GM19025 (cell line): ENCODE data around the gene GNAQ.

Experiments used
- ATAC-seq: cut with Tn5 transposase; IDR thresholded peaks from one replicate; pipeline ENCODE4 v1.9.1; 2021; ENCODE audit warnings: mild to moderate bottlenecking, low read depth, moderate library complexity; ENCODE audit not compliant: unreplicated experiment

Gene GNAQ

DNA sequence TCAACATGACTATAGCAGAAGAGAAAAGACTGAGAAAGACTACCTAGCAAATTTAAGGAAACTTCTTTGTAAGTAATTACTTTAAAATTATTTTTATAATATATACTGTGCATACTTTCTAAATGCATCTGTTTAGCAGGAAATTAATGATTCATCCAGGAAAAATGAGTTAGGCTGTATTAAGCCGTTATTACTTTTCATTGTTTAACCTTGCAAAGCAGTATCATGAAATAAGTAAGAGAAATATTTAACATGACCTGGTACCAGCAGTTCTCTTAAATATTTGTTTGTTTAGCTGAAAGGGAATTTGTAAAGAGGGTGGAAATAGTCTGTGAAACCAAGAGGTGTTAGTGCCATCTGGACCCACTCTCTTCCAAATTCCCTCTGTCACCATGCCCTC lies 175.0 kb downstream of the GNAQ start:
- no peak for ATAC-seq

- no peak for ATAC-seq
Measured at GRCh38 chr9:77854916-77855311, 176.7 kb downstream of the GNAQ start.

GRCh38 chr9:77854258-77854915 lies 177.2 kb downstream of the GNAQ start:
- no peak for ATAC-seq

- ATAC-seq = no peak
Measured at GRCh38 chr9:77853716-77854115, 177.9 kb downstream of the GNAQ start.

DNA sequence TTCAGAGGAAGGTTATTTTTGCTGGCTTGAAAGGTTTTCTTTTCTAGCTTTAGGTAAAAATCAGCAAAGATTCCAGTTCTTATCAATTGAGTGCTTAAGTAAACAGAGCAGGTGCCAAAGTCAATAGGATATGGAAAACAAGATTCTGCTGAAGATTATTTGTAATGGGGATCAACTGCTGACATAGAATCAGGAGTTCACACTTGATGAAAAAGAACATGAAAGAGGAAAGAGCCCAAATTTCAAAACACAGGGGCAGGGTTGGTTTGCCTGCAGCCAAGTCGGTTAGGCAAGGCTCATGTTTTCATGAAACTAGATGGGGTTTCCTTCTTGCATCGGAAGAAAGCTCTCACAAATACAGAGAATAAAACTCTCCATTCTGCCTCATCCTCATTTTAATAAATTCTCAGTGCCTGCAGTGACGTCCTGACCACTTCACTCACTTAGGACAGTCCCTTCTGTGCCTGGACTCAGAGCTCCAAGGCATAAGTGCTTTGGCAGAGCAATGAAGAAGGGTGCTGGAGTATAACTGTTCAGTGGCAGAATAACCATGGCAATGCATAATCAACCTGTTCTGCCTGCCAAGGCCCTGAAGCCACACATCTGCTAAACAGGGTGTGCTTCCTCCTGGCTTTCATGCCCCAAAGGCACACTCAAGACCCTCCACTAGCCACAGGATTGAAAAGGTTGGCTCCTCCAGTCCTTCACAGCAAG lies 179.6 kb downstream of the GNAQ start:
- no peak for ATAC-seq

- no peak for ATAC-seq
Measured at GRCh38 chr9:77848897-77849296, 182.7 kb downstream of the GNAQ start.

GRCh38 chr9:77848404-77848803 lies 183.2 kb downstream of the GNAQ start:
- no peak for ATAC-seq

DNA sequence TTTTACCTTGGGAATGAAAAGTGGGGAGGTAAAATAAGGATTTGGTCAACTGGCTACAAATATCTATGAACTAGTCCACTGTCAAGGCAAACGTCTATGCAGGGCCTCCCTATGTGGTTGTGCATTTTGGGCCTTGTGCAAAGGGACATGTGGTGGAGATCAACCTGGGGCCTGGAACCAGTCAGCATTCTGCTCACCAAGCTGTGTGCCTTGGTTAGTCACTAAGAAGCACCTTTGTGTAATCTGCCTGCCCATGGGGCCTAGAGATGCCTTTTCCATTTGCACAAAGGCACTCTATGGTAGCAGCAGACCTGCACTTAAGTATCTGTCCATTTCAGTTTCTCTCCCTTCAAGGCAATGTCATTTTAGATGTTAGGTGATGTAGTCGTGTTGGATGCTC lies 184.0 kb downstream of the GNAQ start:
- no peak for ATAC-seq

- ATAC-seq = no peak
Measured at GRCh38 chr9:77847059-77847499, 184.5 kb downstream of the GNAQ start.

GRCh38 chr9:77844415-77844814 lies 187.2 kb downstream of the GNAQ start:
- ATAC-seq = no peak

- no peak for ATAC-seq
Measured at GRCh38 chr9:77843871-77844155, 187.8 kb downstream of the GNAQ start.

DNA sequence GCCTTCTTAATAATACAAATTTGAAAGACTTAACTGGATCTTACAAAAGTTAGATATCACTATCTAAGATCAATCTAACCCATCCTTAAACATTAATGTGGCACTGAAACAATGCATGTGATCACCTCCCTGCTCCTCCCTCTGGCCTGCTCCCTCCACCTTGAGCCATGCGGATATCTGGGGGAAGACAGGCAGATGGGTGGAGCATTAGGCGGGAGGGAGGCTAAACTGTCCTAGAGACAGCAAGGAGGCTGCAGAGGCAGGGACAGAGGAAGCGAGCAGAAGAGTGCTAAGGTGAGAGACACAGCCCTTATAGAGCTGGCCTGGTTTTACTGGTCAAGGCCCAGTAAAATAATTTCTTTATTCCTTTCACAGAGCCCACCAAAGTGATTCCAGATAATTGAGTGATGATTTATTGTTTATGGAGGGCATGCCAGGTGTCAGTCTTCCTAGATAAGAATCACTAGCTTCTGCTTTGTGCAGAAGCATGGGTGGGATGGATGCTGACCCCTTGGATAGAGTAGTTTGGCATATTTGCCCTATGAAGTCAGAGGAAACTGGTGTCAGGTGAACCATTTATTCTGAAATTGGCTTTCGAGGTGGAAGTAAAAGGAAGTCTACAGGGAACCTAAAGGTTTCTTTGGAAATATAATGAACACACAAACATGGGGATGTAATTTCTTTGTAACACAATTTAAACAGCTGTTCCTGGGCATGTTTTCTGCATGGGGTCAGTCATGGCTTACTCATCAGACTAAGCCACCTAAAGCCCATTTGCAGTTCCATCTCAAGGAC lies 188.3 kb downstream of the GNAQ start:
- no peak for ATAC-seq

DNA sequence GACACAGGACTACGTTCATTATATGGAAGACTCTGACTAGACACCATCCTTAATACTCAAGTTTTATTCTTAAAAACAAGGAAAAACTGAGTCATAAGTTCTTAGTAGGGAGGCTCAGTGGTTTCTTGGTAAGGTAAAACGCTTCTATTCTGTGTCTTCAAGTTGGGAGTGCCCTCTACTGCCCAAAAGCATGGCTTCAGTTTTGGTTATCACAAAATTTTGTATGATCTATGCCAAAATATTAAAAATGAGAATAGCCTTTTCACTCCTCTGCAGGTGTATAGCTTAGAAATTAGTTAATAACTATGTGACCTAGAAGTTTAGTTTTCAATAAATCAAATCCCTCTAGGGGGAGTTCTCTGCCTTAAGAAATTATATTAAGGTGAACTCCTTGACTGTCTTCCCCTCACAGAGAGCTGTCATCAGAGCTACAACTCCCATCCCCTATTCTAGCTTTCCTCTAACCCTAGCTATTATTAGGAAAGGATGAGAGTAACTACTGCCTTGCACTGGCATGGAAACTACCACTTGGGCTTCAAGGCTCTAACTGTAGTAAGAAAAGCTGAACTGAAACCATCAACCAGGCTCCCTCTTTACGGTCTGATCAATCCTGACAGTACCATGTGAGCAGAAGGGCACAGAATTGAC lies 189.7 kb downstream of the GNAQ start:
- peak; percentile 72 for ATAC-seq

DNA sequence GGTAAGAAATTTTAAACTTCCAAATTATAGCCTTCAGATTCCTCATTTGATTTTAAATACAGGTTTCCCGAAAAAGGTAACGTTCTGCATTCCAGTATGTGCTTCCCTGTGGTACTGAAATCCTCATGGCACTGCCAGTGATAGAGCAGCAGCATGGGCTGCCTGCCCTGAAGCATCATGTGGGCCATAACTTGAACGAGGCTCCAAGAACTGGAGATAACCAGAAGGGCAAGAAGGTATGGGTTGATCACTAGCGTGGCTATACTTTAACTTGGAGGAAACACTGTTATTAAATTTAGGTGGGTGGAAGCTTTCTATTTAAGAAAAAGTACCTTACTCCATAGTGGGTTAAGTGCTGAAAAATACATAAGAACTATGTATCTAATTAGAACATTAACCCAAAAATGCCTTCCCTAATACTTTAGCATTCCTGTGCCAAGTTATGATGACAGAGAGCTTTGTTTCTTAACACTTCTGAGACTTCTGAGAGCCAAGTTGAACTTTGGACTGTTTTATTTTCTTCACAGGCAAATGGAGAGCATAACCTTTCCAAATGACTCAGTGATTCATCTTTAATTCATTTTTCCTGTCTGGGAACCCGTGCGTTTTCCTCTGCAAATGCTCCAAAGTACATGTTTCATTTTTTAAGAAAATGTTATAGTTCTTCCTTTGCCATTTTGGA lies 192.0 kb downstream of the GNAQ start:
- no peak for ATAC-seq

GRCh38 chr9:77838986-77839385 lies 192.6 kb downstream of the GNAQ start:
- no peak for ATAC-seq

- no peak for ATAC-seq
Measured at GRCh38 chr9:77834898-77835488, 196.6 kb downstream of the GNAQ start.

DNA sequence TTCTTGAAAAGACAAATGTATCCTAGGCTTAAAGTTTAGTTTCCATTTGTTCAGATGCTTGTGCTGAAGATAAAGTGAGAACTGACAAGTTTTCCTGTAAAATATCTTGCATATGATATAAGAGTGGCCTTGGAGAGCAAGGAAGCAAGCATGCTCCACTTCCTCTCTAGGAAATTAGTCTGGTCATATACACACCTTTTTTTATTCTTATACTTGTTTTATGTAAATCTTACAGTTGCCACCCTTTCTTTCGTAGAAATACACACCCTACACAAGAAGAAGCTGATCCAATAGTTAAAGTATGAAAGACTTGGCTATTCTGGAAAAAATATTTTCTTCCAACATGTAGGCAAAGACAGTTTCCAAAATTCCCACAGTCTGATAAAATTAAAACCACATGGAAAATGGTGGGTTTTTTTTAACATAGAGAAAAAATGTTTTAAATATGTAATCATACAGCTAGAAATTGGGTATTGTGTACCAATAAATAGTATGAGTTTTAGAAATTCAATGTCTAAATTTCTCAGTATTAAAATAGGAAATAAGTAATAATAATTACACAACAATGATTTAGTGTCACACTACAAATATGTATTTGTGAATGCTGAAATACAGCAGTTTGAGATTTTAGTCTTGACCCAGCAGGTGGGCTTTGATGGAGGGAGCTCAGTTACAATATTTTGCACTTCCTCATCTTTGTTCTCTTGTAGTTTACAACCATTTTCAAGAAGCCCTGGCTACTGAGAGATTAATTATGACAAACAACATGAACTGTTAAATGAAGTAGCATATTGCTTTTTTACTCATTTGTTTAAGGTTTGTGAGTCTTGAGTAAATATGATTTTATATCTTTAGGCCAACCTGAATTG lies 197.8 kb downstream of the GNAQ start:
- ATAC-seq = no peak

DNA sequence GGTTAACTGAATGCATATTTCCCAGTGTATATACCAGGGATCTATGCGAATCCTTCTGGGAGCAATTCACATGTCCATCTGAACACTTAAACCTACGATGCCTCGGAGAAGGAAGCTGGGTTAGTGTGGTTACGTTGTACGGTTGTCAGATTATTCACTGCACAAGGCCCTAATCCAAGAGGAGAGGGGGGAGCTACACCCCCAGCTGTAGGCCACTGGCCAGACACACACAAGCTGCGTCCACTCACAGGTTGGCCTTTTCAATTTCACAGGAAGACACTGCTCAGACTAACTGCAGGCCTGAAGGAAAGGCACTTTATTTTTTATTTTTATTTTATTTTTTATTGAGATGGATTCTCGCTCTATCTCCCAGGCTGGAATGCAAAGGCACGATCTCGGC lies 199.0 kb downstream of the GNAQ start:
- no peak for ATAC-seq

- ATAC-seq = no peak
Measured at GRCh38 chr9:77831781-77832180, 199.8 kb downstream of the GNAQ start.
